Measurements from ENCODE around the gene RAB8B. TPM values are rescaled to one million over a fixed set of nuclear protein-coding genes. Genes with fewer than 3 reads are reported as not detected.

The RAB8B gene
- total and polyA plus RNA-seq, 4 donors: 3.8 to 26.5 (median 7.6) TPM

DNA sequence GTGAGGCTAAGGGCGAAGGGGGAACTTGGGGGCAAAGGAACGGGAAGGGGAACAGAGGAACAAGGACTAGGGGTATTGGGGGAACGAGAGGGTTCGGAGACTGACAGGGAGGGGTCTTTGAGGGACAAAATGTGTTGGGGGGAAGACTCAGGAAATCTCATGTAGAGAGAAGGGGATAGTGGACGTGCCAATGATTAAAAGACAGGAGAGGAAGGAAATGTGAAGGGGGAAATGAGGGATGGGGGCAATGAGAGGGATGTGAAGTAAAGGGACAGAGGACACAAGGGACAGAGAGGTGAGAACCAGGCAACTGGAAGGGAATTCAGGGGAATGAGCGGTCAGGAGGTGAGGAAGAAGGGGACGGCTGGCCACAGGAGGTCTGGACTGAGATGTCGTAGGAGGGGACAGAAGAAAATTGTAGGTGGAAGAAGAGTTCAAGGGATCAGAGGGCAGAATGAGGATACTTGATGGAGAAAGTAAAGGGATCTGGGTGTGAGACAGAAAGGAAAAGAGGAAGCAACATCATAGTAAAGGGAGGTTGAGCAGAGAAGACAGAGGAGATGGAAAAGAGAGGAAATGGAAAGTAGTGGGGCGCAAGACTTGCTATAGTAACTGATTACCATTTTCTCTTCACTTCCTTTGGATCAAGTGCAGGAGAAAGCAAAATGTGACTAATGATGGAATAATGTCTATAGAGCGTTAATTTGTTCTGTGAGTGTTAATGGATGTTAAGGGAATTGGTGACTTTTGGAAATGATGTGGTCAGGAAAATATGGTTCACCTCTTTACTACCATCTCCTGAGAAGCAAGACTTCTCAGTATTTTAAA lies 749 bp downstream of the RAB8B start:
- TF ChIP-seq HNF4A (conservative IDR thresholded peaks at IDR 0.05) (no peak), RAD21 (IDR thresholded peaks at IDR 0.05) (no peak), TAF1 (conservative IDR thresholded peaks at IDR 0.05) (no peak), YY1 (IDR thresholded peaks at IDR 0.05) (no peak), FOXA1 (IDR thresholded peaks at IDR 0.05) (no peak), EGR1 (IDR thresholded peaks at IDR 0.05; ENCODE audit: low read depth in 2 of 2) (no peak), SP1 (IDR thresholded peaks at IDR 0.05) (no peak), RXRA (IDR thresholded peaks at IDR 0.05) (no peak), GABPA (IDR thresholded peaks at IDR 0.05 in 1 of 2, conservative IDR thresholded peaks at IDR 0.05 in 1 of 2) (no peak), JUND (IDR thresholded peaks at IDR 0.05) (no peak)
- TF ChIP-seq, protein P1, sequence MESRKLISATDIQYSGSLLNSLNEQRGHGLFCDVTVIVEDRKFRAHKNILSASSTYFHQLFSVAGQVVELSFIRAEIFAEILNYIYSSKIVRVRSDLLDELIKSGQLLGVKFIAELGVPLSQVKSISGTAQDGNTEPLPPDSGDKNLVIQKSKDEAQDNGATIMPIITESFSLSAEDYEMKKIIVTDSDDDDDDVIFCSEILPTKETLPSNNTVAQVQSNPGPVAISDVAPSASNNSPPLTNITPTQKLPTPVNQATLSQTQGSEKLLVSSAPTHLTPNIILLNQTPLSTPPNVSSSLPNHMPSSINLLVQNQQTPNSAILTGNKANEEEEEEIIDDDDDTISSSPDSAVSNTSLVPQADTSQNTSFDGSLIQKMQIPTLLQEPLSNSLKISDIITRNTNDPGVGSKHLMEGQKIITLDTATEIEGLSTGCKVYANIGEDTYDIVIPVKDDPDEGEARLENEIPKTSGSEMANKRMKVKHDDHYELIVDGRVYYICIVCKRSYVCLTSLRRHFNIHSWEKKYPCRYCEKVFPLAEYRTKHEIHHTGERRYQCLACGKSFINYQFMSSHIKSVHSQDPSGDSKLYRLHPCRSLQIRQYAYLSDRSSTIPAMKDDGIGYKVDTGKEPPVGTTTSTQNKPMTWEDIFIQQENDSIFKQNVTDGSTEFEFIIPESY (IDR thresholded peaks at IDR 0.05): no peak
- TF ChIP-seq, protein P2, sequence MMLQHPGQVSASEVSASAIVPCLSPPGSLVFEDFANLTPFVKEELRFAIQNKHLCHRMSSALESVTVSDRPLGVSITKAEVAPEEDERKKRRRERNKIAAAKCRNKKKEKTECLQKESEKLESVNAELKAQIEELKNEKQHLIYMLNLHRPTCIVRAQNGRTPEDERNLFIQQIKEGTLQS (IDR thresholded peaks at IDR 0.05): no peak
- TF ChIP-seq, protein P3, sequence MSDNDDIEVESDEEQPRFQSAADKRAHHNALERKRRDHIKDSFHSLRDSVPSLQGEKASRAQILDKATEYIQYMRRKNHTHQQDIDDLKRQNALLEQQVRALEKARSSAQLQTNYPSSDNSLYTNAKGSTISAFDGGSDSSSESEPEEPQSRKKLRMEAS (IDR thresholded peaks at IDR 0.05): no peak
- TF ChIP-seq, protein P4, sequence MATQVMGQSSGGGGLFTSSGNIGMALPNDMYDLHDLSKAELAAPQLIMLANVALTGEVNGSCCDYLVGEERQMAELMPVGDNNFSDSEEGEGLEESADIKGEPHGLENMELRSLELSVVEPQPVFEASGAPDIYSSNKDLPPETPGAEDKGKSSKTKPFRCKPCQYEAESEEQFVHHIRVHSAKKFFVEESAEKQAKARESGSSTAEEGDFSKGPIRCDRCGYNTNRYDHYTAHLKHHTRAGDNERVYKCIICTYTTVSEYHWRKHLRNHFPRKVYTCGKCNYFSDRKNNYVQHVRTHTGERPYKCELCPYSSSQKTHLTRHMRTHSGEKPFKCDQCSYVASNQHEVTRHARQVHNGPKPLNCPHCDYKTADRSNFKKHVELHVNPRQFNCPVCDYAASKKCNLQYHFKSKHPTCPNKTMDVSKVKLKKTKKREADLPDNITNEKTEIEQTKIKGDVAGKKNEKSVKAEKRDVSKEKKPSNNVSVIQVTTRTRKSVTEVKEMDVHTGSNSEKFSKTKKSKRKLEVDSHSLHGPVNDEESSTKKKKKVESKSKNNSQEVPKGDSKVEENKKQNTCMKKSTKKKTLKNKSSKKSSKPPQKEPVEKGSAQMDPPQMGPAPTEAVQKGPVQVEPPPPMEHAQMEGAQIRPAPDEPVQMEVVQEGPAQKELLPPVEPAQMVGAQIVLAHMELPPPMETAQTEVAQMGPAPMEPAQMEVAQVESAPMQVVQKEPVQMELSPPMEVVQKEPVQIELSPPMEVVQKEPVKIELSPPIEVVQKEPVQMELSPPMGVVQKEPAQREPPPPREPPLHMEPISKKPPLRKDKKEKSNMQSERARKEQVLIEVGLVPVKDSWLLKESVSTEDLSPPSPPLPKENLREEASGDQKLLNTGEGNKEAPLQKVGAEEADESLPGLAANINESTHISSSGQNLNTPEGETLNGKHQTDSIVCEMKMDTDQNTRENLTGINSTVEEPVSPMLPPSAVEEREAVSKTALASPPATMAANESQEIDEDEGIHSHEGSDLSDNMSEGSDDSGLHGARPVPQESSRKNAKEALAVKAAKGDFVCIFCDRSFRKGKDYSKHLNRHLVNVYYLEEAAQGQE (IDR thresholded peaks at IDR 0.05): no peak
- Histone ChIP-seq H3K36me3 (ENCODE audit: control insufficient read depth in 4 of 4, insufficient read depth in 3 of 4, low read depth in 1 of 4, low read length in 3 of 4) (no peaks in the 10 kb centered on the region), H3K4me3 (ENCODE audit: low read depth in 1 of 3, low read length in 3 of 3) (peak overlapping the region; percentile 81 to 95 (median 88)), H3K9ac (ENCODE audit: low read depth in 1 of 2, low read length in 2 of 2) (peak overlapping the region; percentile 31 to 93), H3K27ac (ENCODE audit: low read depth in 1 of 2, low read length in 2 of 2) (peak overlapping the region; percentile 67 to 87), H3K27me3 (ENCODE audit: control insufficient read depth in 4 of 4, insufficient read depth in 4 of 4, low read length in 3 of 4) (no peaks in the 10 kb centered on the region), H3K9me3 (ENCODE audit: control insufficient read depth in 4 of 4, low read length in 3 of 4) (no peaks in the 10 kb centered on the region), H3K4me1 (ENCODE audit: control insufficient read depth in 4 of 4, insufficient read depth in 4 of 4, low read length in 3 of 4) (peaks cover 1 to 30% (median 23%) of the 10 kb centered on the region in 4 donors)
- peak; percentile 40 for DNase-seq (ENCODE audit: low spot score)
- 19% methylated on average over 10 of the region's 10 CpGs for WGBS
